ENCODE data around the gene IFT52. TPM values are rescaled to one million over a fixed set of nuclear protein-coding genes. Genes with fewer than 3 reads are reported as not detected.

IFT52 gene
- total RNA-seq, 2 experiments from 2014 or later = 15.8 to 16.9 TPM

DNA sequence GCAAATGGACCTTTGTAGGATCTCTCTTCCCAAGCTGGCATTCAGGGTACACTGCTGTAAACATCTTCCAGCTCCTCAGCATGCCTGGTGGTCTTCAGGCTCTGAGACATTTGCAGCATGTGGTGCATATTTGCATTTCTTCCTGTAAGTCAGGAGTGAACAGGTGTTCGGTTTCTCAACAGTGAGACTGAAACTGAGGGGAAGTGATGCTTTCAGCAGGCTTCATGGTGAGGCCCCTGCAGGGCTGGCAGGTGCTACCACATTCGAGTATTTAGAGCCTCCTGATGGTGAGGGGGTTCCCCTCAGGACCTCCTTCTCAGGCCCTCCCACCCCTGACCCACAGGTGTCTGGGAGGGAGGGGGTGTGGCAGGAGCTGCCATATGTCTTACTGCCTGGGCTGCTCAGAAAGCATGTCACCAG is 91.3 kb downstream of the IFT52 start:
- Mint-ChIP-seq H3K27me3 (ENCODE audit: low read depth) (no peaks in the 10 kb centered on the region), H3K27ac (no peak overlapping the region), H3K9me3 (ENCODE audit: insufficient read depth) (no peaks in the 10 kb centered on the region), H3K4me3 (no peak overlapping the region), H3K4me1 (ENCODE audit: low read depth) (no peaks in the 10 kb centered on the region), H3K36me3 (ENCODE audit: low read depth) (peaks cover 32% of the 10 kb centered on the region)
- ChIA-PET CTCF (interaction anchor here (1.1 to 2.8 kb wide), 2 partner anchors 10 to 143 kb away, joined by 4 to 10 read pairs; no protein-coding TSS in a partner anchor), POLR2A (no interaction called here)
- DNase-seq (no peak), ATAC-seq (no peak)

DNA sequence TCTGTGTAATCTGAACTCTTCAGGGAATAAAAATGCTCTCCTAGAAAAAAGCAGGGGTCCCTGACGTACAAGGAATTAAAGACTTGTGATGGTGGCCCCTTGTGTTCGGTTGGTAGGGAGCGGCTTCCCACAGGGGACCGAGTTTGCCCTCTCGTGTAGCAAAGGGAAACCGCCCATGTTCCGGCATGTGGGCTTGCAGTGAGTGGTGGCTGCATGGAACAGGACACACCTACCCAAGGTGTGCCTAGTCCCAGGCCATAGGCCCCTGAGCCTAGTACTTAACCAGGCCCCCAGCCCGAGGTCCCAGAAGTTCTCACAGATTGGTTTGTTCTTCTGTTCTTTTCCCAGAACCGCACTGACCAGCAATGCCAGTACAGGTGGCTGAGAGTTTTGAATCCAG is 91.7 kb downstream of the IFT52 start:
- H3K4me1 Mint-ChIP-seq (ENCODE audit: low read depth) = no peaks in the 10 kb centered on the region
- peaks cover 29% of the 10 kb centered on the region for H3K36me3 Mint-ChIP-seq (ENCODE audit: low read depth)
- H3K27ac Mint-ChIP-seq = no peak overlapping the region
- ATAC-seq (no peak), DNase-seq (no peak)
- no peaks in the 10 kb centered on the region for H3K9me3 Mint-ChIP-seq (ENCODE audit: insufficient read depth)
- no peaks in the 10 kb centered on the region for H3K27me3 Mint-ChIP-seq (ENCODE audit: low read depth)
- ChIA-PET CTCF (interaction anchor here (2.8 kb wide), 1 partner anchor 10 kb away, joined by 10 read pairs; no protein-coding TSS in a partner anchor), POLR2A (no interaction called here)
- no peak overlapping the region for H3K4me3 Mint-ChIP-seq

DNA sequence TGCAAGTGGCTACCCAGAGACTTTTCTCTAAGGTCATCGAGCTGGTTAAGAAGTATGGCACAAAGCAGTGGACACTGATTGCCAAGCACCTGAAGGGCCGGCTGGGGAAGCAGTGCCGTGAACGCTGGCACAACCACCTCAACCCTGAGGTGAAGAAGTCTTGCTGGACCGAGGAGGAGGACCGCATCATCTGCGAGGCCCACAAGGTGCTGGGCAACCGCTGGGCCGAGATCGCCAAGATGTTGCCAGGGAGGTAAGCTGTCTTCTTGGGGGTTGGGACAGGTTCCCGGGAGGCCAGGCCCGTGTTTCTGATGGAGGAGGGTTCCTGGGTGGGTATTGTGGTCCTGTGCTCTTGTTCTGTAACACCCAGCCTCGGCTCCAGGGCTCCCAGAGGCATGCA is 96.1 kb downstream of the IFT52 start:
- H3K4me1 Mint-ChIP-seq (ENCODE audit: low read depth) = no peaks in the 10 kb centered on the region
- ChIA-PET CTCF (no interaction called here), POLR2A (no interaction called here)
- no peak overlapping the region for H3K27ac Mint-ChIP-seq
- no peak for ATAC-seq
- no peak for DNase-seq
- no peak overlapping the region for H3K4me3 Mint-ChIP-seq
- H3K27me3 Mint-ChIP-seq (ENCODE audit: low read depth) = no peaks in the 10 kb centered on the region
- peaks cover 32% of the 10 kb centered on the region for H3K36me3 Mint-ChIP-seq (ENCODE audit: low read depth)
- H3K9me3 Mint-ChIP-seq (ENCODE audit: insufficient read depth) = no peaks in the 10 kb centered on the region

DNA sequence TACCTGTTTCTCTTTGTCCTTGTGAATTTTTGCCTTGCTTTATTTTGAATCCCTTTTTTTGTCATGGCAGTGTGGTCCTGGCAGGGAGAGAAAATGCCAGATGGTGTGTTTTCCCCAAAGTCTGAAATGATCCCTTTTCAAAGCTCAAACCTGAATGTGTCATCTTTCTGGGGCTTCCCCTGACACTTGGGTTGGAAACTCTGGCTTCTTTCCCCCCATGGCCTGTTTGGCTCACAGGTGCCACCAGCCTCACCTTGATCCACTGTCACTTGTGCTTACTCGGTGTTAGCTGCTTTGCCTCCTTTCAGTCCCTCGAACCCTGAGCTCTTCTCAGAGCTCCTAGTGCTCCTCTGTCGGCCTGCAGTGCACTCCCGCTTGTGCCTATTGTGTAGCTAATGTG is 98.4 kb downstream of the IFT52 start:
- ChIA-PET CTCF (interaction anchor here (1.1 to 1.3 kb wide), 4 partner anchors 17 to 391 kb away, joined by 3 to 6 read pairs (median 3); no protein-coding TSS in a partner anchor), POLR2A (interaction anchor here (0.5 to 1.1 kb wide), 2 partner anchors 15 to 22 kb away, joined by 3 read pairs; partner anchors contain the start of gene MYBL2)
- Mint-ChIP-seq H3K4me3 (no peak overlapping the region), H3K4me1 (ENCODE audit: low read depth) (no peaks in the 10 kb centered on the region), H3K36me3 (ENCODE audit: low read depth) (peaks cover 27% of the 10 kb centered on the region), H3K27me3 (ENCODE audit: low read depth) (no peaks in the 10 kb centered on the region), H3K27ac (peak overlapping the region; percentile 3), H3K9me3 (ENCODE audit: insufficient read depth) (no peaks in the 10 kb centered on the region)
- no peak for ATAC-seq
- no peak for DNase-seq

DNA sequence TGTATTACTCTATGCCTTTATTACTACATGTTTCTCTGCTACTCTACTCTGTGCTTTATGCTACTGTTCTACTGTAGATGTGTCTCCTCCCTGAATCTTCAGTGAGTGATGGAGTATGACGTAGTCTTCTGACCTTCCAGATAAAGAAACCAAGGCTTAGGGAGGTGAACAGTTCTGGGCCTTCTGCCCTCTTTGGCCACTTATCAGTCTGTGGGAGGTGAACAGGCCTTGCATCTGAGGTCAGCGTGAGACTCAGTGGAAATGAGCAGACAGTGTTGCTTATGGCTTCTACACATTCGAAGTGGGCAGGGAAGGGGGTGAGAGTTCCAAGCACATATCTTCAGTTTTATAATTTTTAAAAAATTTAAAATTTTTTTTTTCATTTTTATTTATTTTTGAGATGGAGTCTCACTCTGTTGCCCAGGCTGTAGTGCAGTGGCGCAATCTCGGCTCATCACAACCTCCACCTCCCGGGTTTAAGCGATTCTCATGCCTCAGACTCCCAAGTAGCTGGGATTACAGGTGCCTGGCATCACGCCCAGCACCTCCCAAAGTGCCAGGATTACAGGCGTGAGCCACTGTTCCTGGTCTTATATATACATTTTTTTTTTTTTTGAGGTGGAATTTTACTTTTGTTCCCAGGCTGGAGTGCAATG is 100.3 kb downstream of the IFT52 start:
- ATAC-seq (no peak), DNase-seq (no peak)
- Mint-ChIP-seq H3K36me3 (ENCODE audit: low read depth) (peaks cover 34% of the 10 kb centered on the region), H3K4me3 (no peak overlapping the region), H3K9me3 (ENCODE audit: insufficient read depth) (no peaks in the 10 kb centered on the region), H3K27ac (no peak overlapping the region), H3K27me3 (ENCODE audit: low read depth) (no peaks in the 10 kb centered on the region), H3K4me1 (ENCODE audit: low read depth) (no peaks in the 10 kb centered on the region)
- ChIA-PET POLR2A (interaction anchor here (0.6 kb wide), 1 partner anchor 139 kb away, joined by 4 read pairs; no protein-coding TSS in a partner anchor), CTCF (interaction anchor here (0.8 to 3.0 kb wide), 13 partner anchors 10 to 241 kb away, joined by 3 to 39 read pairs (median 7); no protein-coding TSS in a partner anchor)

DNA sequence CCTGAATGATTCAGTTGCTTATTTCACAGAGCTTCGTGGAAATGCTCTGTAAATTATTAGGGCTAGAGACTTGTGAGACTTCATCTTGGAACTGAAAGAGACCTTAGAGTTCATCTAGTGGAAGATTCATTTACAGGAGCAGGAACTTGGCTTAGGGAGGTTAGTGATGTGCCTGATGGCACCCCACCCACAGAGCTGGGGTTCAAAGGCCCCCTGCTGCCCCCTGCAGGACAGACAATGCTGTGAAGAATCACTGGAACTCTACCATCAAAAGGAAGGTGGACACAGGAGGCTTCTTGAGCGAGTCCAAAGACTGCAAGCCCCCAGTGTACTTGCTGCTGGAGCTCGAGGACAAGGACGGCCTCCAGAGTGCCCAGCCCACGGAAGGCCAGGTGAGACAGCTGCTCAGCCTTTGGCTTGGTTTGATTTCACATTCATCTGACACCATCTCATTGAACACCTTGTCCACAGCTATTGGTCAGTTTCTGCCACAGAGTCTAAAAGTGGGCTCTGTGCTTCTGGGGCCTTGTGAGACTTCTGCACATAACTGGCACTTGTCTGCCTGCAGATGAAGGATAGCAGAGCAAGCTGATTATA is 101.3 kb downstream of the IFT52 start:
- ATAC-seq (peak; percentile 78), DNase-seq (peak; percentile 73)
- Mint-ChIP-seq H3K4me1 (ENCODE audit: low read depth) (no peaks in the 10 kb centered on the region), H3K4me3 (no peak overlapping the region), H3K27ac (peak overlapping the region; percentile 43), H3K9me3 (ENCODE audit: insufficient read depth) (no peaks in the 10 kb centered on the region), H3K36me3 (ENCODE audit: low read depth) (peaks cover 28% of the 10 kb centered on the region), H3K27me3 (ENCODE audit: low read depth) (no peaks in the 10 kb centered on the region)
- POLR2A ChIA-PET = interaction anchor here (1.2 kb wide), 1 partner anchor 235 kb away, joined by 3 read pairs; no protein-coding TSS in a partner anchor
- CTCF ChIA-PET = interaction anchor here (0.7 to 3.0 kb wide), 19 partner anchors 9 to 283 kb away, joined by 3 to 39 read pairs (median 4); no protein-coding TSS in a partner anchor

DNA sequence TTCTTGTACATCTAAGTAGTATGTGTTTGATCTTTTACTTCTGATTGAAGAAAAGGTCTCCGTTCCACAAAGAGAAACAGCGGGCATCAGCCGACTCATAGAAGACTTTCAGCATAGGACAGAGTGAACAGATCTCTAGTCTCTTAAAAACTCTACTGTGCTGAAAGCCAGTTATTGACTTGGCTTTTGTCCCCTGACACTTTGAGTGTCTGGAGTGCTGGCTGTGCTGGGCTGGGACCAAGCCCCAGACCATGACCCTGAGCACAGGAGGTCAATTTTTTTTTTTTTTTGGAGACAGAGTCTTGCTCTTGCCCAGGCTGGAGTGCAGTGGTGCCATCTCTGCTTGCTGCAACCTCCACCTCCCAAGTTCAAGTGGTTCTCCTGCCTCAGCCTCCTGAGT is 104.0 kb downstream of the IFT52 start:
- ATAC-seq (no peak), DNase-seq (no peak)
- peaks cover 7% of the 10 kb centered on the region for H3K4me1 Mint-ChIP-seq (ENCODE audit: low read depth)
- no peaks in the 10 kb centered on the region for H3K9me3 Mint-ChIP-seq (ENCODE audit: insufficient read depth)
- H3K27ac Mint-ChIP-seq = no peak overlapping the region
- no peak overlapping the region for H3K4me3 Mint-ChIP-seq
- peaks cover 26% of the 10 kb centered on the region for H3K36me3 Mint-ChIP-seq (ENCODE audit: low read depth)
- ChIA-PET POLR2A (no interaction called here), CTCF (no interaction called here)
- no peaks in the 10 kb centered on the region for H3K27me3 Mint-ChIP-seq (ENCODE audit: low read depth)

DNA sequence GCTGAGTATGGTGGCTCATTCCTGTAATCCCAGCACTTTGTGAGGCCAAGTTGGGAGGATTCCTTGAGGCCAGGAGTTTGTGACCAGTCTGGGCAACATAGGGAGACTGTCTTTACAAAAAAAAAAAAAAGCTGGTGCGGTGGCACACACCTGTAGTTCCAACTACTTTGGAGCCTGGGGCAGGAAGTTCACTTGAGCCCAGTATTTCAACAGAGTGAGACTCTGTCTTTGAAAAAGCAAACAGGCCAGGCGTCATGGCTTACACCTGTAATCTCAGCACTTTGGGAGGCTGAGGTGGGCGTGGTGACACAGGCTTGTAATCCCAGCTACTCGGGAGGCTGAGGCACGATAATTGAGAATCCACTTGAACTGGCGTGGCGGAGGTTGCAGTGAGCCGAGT is 104.8 kb downstream of the IFT52 start:
- no peak overlapping the region for H3K27ac Mint-ChIP-seq
- ChIA-PET CTCF (no interaction called here), POLR2A (no interaction called here)
- DNase-seq = no peak
- peaks cover 32% of the 10 kb centered on the region for H3K36me3 Mint-ChIP-seq (ENCODE audit: low read depth)
- H3K4me3 Mint-ChIP-seq = no peak overlapping the region
- no peaks in the 10 kb centered on the region for H3K9me3 Mint-ChIP-seq (ENCODE audit: insufficient read depth)
- no peak for ATAC-seq
- peaks cover 15% of the 10 kb centered on the region for H3K4me1 Mint-ChIP-seq (ENCODE audit: low read depth)
- H3K27me3 Mint-ChIP-seq (ENCODE audit: low read depth) = no peaks in the 10 kb centered on the region

Other genes starting within 250 kb of the IFT52 start
- 100 to 1,000 TPM; 141 to 142 TPM for gene SRSF6, start 133.0 kb upstream of the IFT52 start, total RNA-seq
- gene L3MBTL1, start 83.2 kb upstream of the IFT52 start, total RNA-seq = 1 to 10 TPM; 5.6 to 6.7 TPM
- gene SGK2, start 31.9 kb upstream of the IFT52 start, total RNA-seq = under 1 TPM in 1 of 2 experiments, not detected in 1; 0.10 TPM
- gene MYBL2, start 76.2 kb downstream of the IFT52 start, total RNA-seq = 100 to 1,000 TPM; 129 to 132 TPM
- gene GTSF1L, start 136.1 kb downstream of the IFT52 start, total RNA-seq = not detected